AG08396 (cell line): Measurements from ENCODE around the gene UCHL1.
"Not testable (repeated sequence)": the region's sequence is repeated elsewhere in the genome, so short reads cannot be mapped to it uniquely, and the experiment has no call there.

Experiments used
- DNase-seq: peaks from one replicate; pipeline ENCODE4 v3.0.0; 2012; ENCODE audit warnings: low spot score, mixed read lengths

Gene UCHL1

DNA sequence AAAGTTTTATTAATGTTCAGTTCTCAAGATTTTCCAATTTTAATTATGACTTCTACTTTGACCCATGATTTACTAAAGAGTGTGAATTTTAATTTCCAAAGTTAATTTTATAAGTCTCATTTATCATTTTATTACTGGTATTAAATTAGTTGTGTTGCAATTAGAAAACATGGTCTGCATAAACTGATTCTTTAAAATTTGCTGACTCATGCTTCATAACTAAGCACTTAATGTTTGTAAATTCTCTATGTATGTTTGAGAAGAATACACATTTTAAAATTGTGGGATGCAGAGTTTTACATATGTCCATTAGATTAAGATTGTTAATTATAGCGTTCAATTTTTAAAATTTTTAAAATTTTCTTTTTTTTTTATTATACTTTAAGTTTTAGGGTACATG, 20.2 kb upstream of the UCHL1 start:
- no peak for DNase-seq

DNA sequence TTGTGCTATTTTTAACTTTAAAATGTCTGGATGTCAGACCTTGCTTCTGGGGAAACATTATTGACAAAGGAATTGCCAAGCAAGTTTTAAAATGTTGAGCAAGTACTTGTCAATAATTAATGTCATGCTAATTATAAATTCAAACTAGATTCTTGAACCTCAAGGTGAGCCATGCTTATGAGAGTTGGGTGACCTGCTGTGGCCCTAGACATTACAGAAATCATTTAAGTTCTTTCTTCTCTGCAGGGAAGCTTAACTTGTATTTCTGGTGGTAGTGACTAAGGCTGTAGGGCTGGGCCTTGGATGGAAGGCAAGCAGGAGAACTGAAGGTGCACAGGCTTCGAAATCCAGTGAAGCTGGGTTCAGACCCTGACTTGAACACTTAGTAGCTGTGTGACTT, 14.8 kb upstream of the UCHL1 start:
- DNase-seq, result no peak

DNA sequence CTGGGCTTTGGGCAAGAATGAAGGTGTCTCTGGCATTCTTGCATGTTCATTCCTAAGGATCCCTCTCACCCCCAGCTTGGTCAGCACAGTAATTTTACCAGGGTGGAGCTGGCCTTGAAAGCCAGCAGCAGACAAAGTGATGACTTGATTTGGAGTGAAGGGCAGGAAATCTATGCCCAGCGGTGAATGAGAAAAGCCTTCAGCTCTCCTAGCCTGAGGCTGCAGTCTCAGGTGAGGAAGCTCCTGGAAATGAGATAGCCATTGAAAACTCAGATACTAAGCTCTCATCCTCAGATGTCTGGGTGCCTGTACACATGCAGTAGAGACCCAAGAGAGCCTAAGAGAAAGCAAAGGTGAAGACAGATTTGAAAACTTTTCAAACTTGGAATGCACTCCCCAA, 10.7 kb upstream of the UCHL1 start:
- DNase-seq, result no peak

DNA sequence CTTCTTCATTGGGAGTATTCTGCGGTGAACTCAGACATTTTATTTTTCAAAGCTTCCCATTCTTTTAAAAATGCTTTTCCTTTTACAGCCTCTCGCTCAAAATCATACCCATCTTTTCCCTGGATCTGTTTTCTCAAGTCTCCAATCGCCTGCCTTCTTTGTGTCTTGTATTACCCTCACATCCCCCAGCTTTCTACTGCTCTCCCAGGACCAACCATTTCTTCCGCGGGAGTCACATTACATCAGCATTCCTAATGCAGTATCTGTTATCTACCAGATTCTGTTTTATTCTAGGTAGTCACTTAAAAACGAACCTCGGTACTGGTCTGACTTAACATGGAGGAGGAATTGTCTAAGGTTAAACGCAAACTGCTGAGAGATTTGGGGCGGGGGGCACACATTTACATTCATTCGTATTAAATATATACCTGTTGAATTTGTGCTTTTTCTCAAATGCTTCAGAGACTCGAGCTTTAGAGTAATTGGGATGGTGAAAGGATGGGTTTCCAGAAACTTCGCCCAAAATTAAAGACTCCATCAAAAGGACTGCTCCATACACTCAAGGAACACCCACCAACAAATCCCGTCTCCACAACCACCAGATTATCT, 493 bp upstream of the UCHL1 start:
- DNase-seq, result peak; percentile 12

DNA sequence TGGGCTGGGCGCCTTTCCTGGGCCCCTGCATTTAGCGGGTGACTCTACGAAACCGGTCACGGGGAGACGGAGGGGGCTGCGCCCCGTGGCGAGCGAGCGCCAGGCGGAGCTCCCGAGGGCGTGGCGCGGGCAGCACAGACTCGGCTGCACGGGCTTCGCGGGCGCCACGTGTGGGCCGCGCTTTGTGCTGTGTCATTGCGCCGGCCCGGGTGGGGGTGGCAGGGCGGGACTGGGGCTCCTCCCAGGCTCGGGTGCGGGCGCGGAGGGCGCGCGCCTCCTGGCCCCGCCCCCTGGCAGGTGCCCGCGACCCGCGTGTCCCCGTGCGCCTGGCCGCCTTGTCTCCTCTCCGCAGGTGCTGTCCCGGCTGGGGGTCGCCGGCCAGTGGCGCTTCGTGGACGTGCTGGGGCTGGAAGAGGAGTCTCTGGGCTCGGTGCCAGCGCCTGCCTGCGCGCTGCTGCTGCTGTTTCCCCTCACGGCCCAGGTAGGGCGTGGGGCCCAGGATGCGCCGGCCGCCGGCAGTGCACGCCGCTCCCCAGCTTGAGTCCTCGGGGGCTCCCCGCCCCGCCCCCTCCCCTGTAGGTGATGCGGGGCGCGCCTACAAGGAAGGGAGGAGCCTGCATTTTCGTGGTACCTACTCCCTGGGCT, 651 bp downstream of the UCHL1 start:
- peak; percentile 81 for DNase-seq

DNA sequence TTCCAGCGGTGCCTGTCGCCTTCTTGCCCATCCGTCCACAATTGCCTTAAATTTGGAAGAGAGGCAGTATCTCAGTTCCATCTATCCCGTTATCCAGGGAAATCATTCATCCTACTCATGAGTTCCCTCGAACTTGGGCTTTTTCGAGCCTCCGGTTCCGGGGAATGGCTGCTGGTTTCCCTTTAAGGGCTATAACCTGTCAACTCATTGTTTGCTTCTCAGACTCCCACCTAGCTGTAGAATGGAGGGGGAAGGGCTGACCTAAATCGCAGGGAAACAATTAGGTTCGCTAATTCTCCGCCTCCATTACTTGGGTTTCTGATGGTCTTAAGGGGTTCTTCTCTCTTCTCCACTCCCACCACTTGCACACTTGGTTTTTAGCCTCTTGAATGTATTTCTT, 1.2 kb downstream of the UCHL1 start:
- no peak for DNase-seq

DNA sequence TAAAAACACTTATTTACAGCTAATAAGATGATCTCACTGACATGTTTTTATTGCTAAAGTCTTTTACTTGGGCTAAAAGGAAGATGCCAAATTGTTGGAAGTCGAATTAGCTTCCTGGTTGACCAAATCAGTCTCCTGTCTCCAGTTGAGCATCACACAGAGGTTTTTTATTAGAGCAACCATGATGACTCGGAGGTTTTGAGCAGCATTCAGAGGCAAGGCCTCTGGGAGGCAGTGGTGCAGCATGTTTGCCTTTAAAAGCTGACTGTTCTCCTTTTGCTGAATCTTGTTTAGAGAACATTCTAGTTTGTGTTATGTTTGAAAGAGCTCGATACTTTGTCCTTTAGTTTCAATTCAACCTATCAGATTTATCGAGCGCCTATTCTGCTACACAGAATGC, 2.1 kb downstream of the UCHL1 start:
- DNase-seq, result peak; percentile 67

DNA sequence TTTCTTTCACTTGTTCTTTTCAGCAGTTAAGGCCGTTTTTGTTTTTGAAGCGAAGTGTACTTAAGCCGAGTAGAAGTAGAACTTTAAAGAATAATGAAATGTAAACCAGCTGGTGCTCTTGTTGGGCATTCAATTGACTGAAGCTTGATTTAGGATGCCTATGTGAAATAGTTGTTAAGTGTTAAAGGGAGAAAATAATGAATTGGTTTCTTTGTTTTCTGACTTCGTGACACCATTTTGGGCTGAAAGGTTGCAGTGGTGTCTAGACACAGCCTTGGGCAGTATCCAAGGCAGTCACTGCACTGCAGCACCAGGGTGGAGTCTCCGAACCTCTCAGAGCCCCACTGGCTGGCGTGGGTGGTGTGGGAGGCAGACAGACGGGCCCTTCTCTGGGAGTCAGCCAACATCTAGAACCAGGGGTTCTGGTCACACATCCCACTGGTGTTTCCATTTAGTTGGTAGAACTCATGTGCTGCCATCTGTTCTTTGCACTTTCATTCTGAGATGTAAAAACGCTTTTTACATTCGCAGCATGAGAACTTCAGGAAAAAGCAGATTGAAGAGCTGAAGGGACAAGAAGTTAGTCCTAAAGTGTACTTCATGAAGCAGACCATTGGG, 3.5 kb downstream of the UCHL1 start:
- no peak for DNase-seq

DNA sequence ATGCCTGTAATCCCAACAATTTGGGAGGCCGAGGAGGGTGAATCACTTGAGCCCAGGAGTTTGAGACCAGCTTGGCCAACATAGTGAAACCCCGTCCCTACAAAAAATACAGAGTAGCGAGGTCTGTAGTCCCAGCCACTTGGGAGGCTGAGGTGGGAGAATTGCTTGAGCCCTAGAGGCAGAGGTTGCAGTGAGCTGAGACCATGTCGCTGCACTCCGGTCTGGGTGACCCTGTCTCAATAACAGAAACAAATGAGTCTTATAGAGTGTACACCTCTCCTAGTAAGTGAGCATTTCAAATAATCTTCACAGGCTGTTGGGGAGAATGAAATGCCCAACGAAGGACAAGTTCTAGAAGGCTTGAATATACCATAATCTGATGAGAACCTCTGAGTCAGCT, 5.5 kb downstream of the UCHL1 start:
- no peak for DNase-seq

DNA sequence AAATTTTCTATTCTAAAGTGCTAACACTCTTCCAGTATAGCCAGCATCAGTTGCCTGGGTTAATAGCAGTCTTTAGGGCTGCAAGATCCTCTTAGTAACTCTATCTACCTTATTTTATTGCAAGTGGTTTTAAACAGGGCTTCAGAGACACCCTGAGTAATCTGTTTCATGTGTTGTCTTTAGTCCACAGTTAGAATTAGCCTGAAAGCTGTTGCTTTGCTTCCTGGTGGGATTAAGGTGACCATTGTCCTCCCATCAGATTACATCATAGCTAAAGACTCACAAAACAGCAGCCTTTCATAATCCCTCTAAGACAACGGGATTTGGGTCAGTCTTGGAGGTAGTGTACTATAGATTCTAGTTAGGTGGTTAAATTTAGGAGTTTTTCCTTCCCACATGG, 7.5 kb downstream of the UCHL1 start:
- no peak for DNase-seq

DNA sequence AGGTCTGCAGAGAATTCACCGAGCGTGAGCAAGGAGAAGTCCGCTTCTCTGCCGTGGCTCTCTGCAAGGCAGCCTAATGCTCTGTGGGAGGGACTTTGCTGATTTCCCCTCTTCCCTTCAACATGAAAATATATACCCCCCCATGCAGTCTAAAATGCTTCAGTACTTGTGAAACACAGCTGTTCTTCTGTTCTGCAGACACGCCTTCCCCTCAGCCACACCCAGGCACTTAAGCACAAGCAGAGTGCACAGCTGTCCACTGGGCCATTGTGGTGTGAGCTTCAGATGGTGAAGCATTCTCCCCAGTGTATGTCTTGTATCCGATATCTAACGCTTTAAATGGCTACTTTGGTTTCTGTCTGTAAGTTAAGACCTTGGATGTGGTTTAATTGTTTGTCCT, 11.3 kb downstream of the UCHL1 start:
- DNase-seq, result no peak

DNA sequence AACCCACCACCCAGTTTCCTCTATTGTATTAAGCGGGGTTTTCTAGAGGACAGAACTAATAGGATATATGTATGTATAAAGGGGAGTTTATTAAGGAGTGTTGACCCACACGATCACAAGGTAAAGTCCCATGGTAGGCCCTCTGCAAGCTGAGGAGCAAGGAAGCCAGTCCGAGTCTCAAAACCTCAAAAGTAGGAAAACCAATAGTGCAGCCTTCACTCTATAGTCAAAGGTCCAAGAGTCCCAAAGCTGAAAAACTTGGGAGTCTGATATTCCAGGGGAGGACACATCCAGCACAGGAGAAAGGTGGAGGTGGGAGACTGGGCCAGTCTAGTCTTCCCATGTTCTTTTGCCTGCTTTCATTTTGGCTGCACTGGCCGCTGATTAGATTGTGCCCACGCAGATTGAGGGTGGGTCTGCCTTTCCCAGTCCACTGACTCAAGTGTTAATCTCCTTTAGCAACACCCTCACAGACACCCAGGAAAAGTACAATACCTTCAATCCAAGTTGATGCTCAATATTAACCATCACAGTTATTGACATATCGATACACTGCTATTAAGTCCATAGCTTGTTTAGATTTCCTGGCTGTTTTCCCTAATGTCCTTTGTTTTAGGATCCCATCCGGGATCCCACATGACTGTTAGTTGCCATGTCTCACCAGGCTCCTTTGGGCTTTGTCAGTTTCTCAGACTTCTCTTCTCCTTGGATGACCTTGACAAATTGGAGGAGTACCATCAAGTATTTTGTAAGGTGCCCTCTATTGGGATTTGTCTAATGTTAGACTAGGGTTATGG, 12.2 kb downstream of the UCHL1 start:
- no peak for DNase-seq

DNA sequence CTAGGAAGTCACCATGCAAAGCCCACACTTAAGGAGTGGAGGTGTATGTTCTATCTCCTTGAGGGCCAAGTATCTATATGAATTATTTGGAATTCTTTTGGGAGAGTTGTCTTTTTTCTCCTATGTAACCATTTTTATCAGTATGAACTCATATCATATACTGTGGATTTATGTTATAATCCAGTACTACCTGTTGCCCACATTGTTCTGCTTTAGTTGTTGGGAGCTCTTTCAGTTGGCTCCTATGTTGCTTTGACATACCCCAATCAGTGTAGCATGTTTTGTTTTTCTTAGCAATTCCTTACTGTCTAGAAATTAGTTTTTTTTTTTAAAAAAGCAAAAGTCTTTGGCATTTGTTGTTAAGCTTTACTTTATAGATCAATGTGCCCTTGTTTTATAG, 13.0 kb downstream of the UCHL1 start:
- no peak for DNase-seq

DNA sequence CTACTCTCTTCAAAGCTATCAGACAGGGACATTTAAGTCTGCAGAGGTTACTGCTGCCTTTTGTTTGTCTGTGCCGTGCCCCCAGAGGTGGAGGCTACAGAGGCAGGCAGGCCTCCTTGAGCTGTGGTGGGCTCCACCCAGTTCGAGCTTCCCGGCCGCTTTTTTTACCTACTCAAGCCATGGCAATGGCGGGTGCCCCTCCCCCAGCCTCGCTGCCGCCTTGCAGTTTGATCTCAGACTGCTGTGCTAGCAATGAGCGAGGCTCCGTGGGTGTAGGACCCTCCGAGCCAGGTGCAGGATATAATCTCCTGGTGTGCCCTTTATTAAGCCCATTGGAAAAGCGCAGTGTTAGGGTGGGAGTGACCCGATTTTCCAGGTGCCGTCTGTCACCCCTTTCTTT, 19.2 kb downstream of the UCHL1 start:
- not testable (repeated sequence) for DNase-seq

DNA sequence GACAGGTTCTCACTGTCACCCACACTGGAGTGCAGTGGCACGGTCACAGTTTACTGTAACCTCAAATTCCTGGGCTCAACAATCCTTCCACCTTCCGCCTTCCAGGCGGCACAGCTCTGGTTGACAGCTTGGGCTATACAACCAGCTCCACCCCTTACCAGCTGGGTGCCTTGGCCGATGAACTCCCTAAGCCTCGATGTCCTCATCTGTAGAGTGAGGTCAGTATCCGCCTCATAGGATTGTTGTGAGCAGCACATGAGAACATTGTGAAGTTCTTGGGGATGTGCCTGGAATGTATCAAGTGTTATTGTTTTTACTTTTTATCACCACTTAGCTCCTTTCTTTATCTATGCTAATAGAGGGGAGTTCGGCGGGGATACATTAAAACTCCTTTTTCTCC, 23.3 kb downstream of the UCHL1 start:
- no peak for DNase-seq

DNA sequence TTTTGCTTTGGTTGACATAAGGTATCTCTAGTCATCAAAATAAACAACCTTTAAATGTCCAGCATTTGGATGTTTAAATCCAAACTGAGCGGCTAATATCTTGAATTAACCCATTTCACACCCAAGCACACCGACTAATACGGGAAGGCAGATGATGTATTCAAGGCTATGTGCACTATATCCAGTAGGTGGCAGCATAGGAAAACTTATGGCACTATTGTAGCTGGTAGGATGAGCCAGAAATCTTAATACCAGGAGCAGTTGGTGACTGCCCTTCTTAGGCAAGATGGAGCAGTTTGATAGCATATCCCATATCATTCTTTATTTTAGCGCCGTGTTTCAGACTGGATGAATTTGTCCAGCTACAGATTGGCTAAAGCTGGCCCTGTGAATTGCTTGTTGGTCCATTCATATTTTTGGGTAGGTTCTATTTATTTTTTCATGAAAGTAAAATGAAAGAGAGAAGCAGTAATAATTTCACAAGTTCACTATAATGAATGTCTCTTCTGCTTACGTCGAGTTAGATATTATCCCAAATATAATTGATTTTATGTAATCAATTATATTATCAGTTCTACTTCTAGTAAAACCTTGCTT, 24.4 kb downstream of the UCHL1 start:
- peak; percentile 81 for DNase-seq

DNA sequence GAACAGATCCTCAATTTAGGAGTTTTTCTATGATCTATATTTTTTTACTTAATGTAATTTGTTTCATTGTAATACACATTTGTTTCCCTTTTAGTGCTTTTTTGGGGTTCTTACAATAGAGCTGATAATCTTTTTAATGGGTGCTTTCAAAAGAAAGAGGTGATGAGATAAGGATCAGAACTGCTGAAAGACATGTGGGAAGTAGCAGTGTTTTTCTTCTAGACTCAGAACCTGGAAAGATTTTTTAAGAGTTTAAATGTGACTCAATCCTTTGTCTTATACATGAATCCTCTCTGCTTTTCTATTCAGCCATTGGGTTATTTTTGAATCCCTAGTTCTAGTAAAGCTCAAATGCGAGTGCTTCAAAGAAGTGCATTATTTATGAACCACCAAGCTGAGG, 25.6 kb downstream of the UCHL1 start:
- DNase-seq, result no peak

DNA sequence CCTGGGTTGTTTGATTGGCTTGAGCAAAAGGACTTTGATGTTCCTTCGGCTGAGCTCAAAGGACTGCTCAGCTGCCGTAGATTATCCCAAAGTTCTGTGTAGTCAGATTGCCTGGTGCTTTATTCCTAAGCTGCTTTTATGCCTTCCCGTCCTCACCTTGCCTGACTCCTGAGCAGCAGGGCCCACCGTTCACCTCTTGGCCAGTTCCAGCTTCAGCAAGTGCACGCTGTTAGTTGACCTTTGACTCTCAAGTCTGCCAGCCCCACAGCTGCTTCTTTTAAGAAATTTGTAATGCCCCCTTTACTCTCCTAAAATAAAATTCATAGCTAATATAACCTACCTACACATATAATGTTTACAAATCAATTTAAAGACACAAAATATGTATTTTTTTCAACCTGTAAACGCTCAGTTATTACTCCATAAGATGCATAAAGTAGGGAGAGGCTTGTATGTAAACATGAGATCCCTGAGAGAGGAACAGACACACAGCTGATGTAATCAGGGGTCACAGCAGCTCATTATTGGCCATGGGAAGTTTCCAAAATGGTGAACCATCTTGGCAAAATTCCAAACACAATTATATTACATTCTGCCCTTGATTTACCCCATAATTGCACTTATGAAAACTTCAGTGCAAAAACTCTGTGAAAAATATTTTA, 28.6 kb downstream of the UCHL1 start:
- DNase-seq, result no peak

DNA sequence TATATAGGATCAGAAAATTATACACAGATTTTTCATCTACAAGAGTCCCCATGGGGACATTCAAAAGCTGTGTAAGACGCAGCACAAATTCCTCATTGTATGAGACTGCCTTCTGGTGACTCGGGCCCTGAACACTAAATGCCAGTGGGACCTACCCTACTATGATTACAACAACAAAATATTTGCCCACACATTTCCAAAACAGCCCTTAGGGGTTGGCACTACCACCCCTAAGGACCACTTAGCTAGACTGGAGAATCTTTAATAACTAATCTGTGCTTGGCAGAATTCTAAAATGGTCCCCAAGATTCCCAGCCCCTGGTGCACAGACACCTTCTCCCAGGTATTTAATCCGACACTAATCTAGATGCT, 29.1 kb downstream of the UCHL1 start:
- no peak for DNase-seq

DNA sequence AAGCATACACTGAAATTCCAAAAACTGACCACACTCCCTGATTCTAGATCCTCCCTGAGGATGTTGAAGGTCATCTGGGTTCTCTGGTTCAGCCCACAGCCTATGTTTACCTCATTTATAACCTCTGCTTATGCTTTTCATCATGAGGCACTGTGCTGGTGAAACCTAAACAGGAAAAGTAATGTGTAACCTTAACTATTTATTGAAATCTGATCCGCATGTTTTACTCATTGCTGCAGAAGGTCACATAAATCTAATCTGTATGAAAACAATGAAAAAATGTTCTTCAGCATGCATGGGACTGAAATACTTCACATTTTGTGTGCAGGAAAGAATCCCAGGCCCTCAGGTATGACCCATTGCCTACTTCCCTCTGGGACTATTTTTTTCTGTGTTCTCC, 30.3 kb downstream of the UCHL1 start:
- peak; percentile 7 for DNase-seq

DNA sequence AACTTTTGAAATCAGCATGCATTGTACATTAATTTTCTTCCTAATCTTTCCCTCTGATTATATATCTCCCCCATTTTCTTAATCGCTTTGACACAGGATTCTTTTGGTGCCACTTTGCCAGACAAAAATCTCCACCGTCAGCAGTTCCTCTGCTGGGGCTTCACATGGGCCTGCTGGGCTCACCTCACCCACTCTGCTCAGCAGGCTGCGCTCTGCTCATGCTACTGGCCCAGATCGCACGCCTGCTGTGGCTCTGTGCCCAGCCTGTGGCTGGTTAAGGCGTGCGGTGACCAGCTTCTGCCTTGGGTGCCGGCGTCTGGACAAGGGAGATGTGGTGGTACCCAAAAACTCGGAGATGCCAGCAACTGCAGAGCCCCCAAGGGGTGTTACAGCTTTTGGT, 31.1 kb downstream of the UCHL1 start:
- no peak for DNase-seq

DNA sequence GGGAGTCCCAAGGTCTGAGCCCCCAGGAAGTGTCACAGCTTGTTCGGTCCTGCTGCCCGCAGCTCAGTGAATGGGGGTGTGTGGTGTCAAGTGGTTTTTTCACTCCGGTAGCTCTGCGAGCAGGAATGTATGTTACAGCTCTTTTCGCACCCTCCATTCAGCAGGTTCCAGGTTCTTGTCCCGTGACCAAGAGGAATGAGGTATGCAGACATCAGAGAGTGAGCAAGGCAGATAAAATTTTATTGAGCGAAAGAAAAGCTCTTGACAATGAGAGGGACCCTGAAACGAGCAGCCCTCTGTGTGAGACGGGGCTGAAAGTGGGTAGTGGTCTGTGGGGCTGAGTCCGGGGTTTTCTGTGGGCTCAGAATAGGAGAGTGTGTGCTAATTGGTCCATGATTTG, 31.5 kb downstream of the UCHL1 start:
- no peak for DNase-seq
